OCI-LY7 (cell line): ENCODE results near the gene P4HA3. TPM values are rescaled to one million over a fixed set of nuclear protein-coding genes. Genes with fewer than 3 reads are reported as not detected.

Experiments
- BruUV-seq: library from RNA; stranded (reverse); fragments of 400-500 nt; replicated peaks from 2 replicates; lab custom pipeline; 2021; lab: Mats Ljungman, UMichigan
- CTCF ChIA-PET: fragments of 300-600 bp; sonication (Branson Sonifier 250); formaldehyde crosslinking; loops from one replicate; lab custom pipeline; 2022; ENCODE audit warnings: antibody characterized with exemption; ENCODE audit not compliant: unreplicated experiment; lab: Charles Lee
- POLR2A ChIA-PET: fragments of 300-600 bp; sonication (Branson Sonifier 250); formaldehyde crosslinking; loops from one replicate; lab custom pipeline; 2022; ENCODE audit warnings: antibody characterized with exemption; lab: Charles Lee
- DNase-seq: peaks from one replicate; pipeline ENCODE4 v3.0.0-alpha.2; 2015; ENCODE audit warnings: low spot score
- H2AFZ ChIP-seq: fragments of 200-600 bp; sonication (generic), shearing (Covaris generic); 2 replicates; pipeline ENCODE4 v1.6.1; 2014; ENCODE audit warnings: mild to moderate bottlenecking, antibody characterized with exemption, low read length, moderate library complexity
- H3K27ac ChIP-seq: fragments of 200-600 bp; sonication (generic); 2 replicates; pipeline ENCODE4 v1.5.1; 2014; ENCODE audit warnings: mixed run types, low read depth, mild to moderate bottlenecking, moderate library complexity, low read length, inconsistent platforms; ENCODE audit not compliant: poor library complexity, severe bottlenecking
- H3K36me3 ChIP-seq: fragments of 200-600 bp; sonication (generic); 2 replicates; pipeline ENCODE4 v1.6.1; 2014; ENCODE audit warnings: mild to moderate bottlenecking, antibody characterized with exemption, low read length, moderate library complexity, mixed read lengths; ENCODE audit not compliant: insufficient read depth
- H3K4me1 ChIP-seq: fragments of 200-600 bp; sonication (generic); 2 replicates; pipeline ENCODE4 v1.5.1; 2014; ENCODE audit warnings: mild to moderate bottlenecking, low read length; ENCODE audit not compliant: insufficient read depth, poor library complexity, severe bottlenecking
- H3K4me2 ChIP-seq: fragments of 200-600 bp; sonication (generic); 2 replicates; pipeline ENCODE4 v1.6.1; 2014; ENCODE audit warnings: mild to moderate bottlenecking, low read length
- H3K4me3 ChIP-seq: fragments of 200-600 bp; sonication (generic); 2 replicates; pipeline ENCODE4 v1.5.1; 2014; ENCODE audit warnings: mild to moderate bottlenecking, low read depth, low read length; ENCODE audit not compliant: poor library complexity, severe bottlenecking
- H3K79me2 ChIP-seq: fragments of 200-600 bp; sonication (generic); 2 replicates; pipeline ENCODE4 v1.6.1; 2016; ENCODE audit warnings: low read depth, mild to moderate bottlenecking, low read length, moderate library complexity, mixed read lengths; ENCODE audit not compliant: insufficient read depth
- H3K9me2 ChIP-seq: fragments of 200-600 bp; sonication (generic); 2 replicates; pipeline ENCODE4 v1.6.1; 2016; ENCODE audit warnings: mild to moderate bottlenecking, low read length, mixed read lengths; ENCODE audit not compliant: insufficient read depth
- H3K9me3 ChIP-seq: fragments of 200-600 bp; sonication (generic); 2 replicates; pipeline ENCODE4 v1.6.1; 2014; ENCODE audit warnings: mild to moderate bottlenecking, mixed run types, low read length, mixed read lengths
- H4K20me1 ChIP-seq: fragments of 200-600 bp; sonication (generic); 2 replicates; pipeline ENCODE4 v1.6.1; 2014; ENCODE audit warnings: mild to moderate bottlenecking, antibody characterized with exemption, low read length, moderate library complexity, mixed read lengths; ENCODE audit not compliant: insufficient read depth
- CTCF ChIP-seq: fragments of 200-600 bp; sonication (generic); conservative IDR thresholded peaks from 2 replicates; pipeline ENCODE4 v1.5.1; 2014; ENCODE audit warnings: mild to moderate bottlenecking, antibody characterized with exemption, low read length, moderate library complexity, mixed read lengths
- EZH2phosphoT487 ChIP-seq: fragments of 200-600 bp; sonication (generic); IDR thresholded peaks from 2 replicates; pipeline ENCODE4 v1.6.1; 2018; ENCODE audit warnings: low read depth, borderline replicate concordance, mild to moderate bottlenecking, mixed run types, antibody characterized with exemption, low read length, moderate library complexity, mixed read lengths
- intact Hi-C: fragments of 100-400 bp; cut with micrococcal nuclease; formaldehyde crosslinking; loops from one replicate; pipeline ENCODE4 v1.10.0; 2022; ENCODE audit not compliant: unreplicated experiment
- total RNA-seq, 2 experiments: library from RNA; depleted of rRNA in 1 of 2; stranded (reverse); fragments of >200 nt in 1 of 2; shearing (Covaris generic) in 1 of 2; gene quantifications; 2 replicates each; pipeline ENCODE4 v1.2.3, GENCODE V29; 2014 to 2022

Gene P4HA3
- total RNA-seq, 2 experiments from 2014 or later = not detected

GRCh38 chr11:74284466-74284865, 27.0 kb downstream of the P4HA3 start:
- BruUV-seq = no TSS peak
- Histone ChIP-seq H2AFZ (no peak overlapping the region), H3K4me2 (no peak overlapping the region), H3K9me3 (no peaks in the 10 kb centered on the region), H3K4me1 (no peaks in the 10 kb centered on the region), H4K20me1 (no peaks in the 10 kb centered on the region), H3K27ac (no peak overlapping the region), H3K79me2 (no peaks in the 10 kb centered on the region), H3K4me3 (no peak overlapping the region), H3K9me2 (no peaks in the 10 kb centered on the region), H3K36me3 (no peaks in the 10 kb centered on the region)
- no peak for DNase-seq
- intact Hi-C loops = no loop called here
- POLR2A ChIA-PET = no interaction called here
- TF ChIP-seq EZH2phosphoT487 (no peak), CTCF (no peak)
- CTCF ChIA-PET = no interaction called here

GRCh38 chr11:74283580-74284180, 27.8 kb downstream of the P4HA3 start:
- CTCF ChIA-PET = no interaction called here
- no peaks in the 10 kb centered on the region for H3K36me3 ChIP-seq

More at GRCh38 chr11:74283580-74284180, 27.8 kb downstream of the P4HA3 start:
- H3K4me1 ChIP-seq = no peaks in the 10 kb centered on the region
- no peaks in the 10 kb centered on the region for H3K9me3 ChIP-seq
- H3K9me2 ChIP-seq = no peaks in the 10 kb centered on the region
- no peak overlapping the region for H3K27ac ChIP-seq
- intact Hi-C loops = no loop called here
- no TSS peak for BruUV-seq
- no peak overlapping the region for H2AFZ ChIP-seq
- no peak overlapping the region for H3K4me2 ChIP-seq
- TF ChIP-seq CTCF = no peak
- TF ChIP-seq EZH2phosphoT487 = no peak
- POLR2A ChIA-PET = interaction anchor here (0.6 kb wide), 1 partner anchor 113 kb away, joined by 4 read pairs; no protein-coding TSS in a partner anchor
- H4K20me1 ChIP-seq = no peaks in the 10 kb centered on the region
- no peak for DNase-seq
- no peaks in the 10 kb centered on the region for H3K79me2 ChIP-seq
- no peak overlapping the region for H3K4me3 ChIP-seq
